ENCODE data around the gene TRIP12. TPM values are rescaled to one million over a fixed set of nuclear protein-coding genes. Genes with fewer than 3 reads are reported as not detected.

Gene TRIP12
- total RNA-seq, result 205 and 247 TPM in 2 replicates

DNA sequence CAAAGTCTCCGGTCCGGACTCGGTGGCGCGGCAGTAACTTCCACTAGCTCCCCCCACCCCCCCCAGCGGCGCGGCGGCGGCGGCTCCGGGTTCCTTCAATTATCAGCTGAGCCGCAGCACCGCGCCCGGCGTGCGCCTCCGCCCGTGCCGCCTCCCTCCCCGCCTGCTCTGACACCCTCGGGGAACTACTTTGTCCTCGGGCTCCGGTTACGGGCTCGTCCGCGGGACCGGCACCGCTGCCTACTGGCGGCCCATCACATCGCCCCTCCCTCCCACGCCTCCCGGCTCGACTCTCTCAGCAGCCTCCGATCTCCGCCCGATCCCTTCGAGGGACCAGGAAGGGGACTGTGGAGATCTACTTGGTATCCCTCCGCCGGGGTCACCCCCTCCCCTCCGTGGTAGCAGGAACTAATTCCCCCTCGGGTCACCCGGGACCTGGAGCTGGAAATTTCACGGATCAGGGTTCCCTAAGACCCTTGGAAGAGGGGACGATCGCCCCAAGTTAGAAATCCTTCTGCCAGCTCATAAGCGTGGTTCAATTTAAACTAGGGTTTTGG, at the start of gene TRIP12:
Gene TRIP12, minus strand, starts transcription at position 118 of the 557 bp plus-strand sequence. CDS start 41,930 bp downstream, outside the sequence.

DNA sequence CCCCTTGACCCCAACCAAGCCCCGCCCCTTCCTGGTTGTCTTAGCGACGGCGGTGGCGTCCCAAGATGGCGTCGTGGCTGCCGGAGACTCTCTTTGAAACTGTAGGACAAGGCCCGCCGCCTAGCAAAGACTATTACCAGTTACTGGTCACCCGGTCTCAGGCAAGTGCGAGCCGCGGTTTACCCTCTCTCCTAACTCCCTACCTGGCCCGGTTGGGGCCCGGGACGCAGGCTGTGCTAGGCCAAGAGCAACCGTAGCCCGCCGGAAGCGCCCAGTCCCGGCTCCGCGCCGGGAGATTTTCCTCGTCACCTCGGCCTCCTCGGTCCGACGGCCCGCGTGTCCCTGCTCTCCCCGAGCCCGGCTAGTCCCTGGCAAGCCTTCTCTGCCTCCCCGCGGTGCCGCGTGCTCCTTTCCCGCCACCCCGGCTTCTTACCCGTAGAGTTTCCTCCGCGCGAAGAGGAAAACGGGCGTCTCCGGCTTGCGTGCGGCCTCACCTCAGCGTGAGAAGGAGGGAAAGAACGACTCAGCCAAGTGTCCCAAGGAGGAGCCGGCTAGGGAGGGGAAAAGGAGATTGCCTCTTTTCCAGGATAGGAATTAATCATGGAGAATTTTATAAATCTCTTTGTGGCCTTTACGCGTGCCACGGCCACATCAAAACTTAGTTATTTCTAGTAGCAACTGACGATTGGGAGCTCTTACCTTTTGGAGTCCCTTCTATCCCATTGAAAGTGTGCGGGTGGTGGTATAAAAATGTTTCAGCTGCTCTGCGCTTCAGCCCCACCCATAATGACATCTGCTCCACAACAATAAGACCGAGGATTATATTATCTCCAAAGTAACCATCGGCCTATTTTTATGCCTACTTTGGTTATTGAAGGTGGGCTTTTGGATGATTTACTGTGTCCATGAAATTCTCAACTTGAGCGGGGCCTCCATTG, 909 bp upstream of the TRIP12 start, which contains the start of gene FBXO36:
Gene FBXO36, plus strand, starts transcription at position 55 of the 938 bp plus-strand sequence. Its CDS starts 11 bp downstream, at position 66.

GRCh38 chr2:229714080-229714735, 207.6 kb downstream of the TRIP12 start, which contains the start of gene DNER:
Gene DNER (minus strand): TSS chr2:229714555. CDS start chr2:229714423, 132 bp downstream.

Small RNA genes lying within 50 kb of the gene (small RNA-seq; reads per million reads assigned to genes)
- gene RNU6-613P, result 0.08 reads per million
- not detected for gene RNU6-964P

Other genes starting within 250 kb of the TRIP12 start
- gene DNER, start 207.5 kb downstream of the TRIP12 start, total RNA-seq, result 0.73 and 3.1 TPM in 2 replicates
- gene FBXO36, start 494 bp upstream of the TRIP12 start, total RNA-seq, result 2.9 and 3.3 TPM in 2 replicates
- gene SLC16A14, start 146.9 kb upstream of the TRIP12 start, total RNA-seq, result under 0.01 and 0.20 TPM in 2 replicates